C4-2B (cell line): Measurements from ENCODE around the gene ATRNL1.

Experiments used
- H3K27ac ChIP-seq: fragments of 450-650 bp; 2 replicates; pipeline ENCODE4 v1.5.1; 2017
- ZFX ChIP-seq: fragments of 450-650 bp; IDR thresholded peaks from 2 replicates; pipeline ENCODE4 v1.6.1; 2017
- TF ChIP-seq, protein P1 (sequence below): fragments of 450-650 bp; conservative IDR thresholded peaks from 2 replicates; pipeline ENCODE4 v1.5.1; 2017; ENCODE audit warnings: mild to moderate bottlenecking

The ATRNL1 gene

DNA sequence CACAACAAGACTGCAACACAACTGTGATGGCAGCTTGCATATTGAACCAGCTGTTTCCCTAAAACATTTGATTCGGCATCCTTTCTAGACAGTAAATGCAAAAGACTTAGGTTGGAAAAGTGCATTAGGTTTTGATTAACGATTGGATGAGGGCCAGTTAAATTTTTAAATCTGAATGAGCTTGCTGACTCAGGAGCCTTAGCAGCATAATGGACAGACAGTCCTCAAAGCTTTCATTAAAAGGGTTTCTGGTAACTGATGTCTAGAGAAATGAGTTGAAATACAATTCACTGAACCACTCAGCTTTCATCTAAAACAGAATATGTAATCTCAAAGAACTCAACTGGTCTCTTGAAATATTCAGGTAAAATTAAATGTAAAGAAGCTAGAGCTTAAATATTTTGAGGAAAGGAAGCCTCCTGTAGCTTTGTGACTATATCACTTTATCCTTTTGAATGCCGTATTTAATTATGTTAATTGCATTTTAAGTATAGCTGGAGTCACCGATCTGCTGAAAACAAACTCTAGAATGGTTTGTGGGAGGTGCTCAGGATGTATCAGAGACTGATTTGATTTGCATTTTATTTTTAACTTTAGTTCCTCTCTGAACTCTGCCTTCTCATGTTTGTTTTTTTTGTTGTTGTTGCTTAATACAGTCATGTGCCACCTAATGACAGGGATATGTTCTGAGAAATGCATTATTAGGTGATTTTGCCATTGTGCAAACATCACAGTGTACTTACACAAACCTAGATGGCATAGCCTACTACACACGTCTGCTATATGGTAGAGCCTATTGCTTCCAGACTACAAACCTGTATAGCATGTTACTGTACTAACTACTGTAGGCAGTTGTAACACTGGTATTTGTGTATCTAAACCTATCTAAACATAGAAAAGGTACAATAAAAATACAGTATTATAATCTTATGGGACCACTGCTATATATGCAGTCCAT lies 29.2 kb upstream of the ATRNL1 start:
- TF ChIP-seq, protein P1, sequence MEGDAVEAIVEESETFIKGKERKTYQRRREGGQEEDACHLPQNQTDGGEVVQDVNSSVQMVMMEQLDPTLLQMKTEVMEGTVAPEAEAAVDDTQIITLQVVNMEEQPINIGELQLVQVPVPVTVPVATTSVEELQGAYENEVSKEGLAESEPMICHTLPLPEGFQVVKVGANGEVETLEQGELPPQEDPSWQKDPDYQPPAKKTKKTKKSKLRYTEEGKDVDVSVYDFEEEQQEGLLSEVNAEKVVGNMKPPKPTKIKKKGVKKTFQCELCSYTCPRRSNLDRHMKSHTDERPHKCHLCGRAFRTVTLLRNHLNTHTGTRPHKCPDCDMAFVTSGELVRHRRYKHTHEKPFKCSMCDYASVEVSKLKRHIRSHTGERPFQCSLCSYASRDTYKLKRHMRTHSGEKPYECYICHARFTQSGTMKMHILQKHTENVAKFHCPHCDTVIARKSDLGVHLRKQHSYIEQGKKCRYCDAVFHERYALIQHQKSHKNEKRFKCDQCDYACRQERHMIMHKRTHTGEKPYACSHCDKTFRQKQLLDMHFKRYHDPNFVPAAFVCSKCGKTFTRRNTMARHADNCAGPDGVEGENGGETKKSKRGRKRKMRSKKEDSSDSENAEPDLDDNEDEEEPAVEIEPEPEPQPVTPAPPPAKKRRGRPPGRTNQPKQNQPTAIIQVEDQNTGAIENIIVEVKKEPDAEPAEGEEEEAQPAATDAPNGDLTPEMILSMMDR = no peak
- TF ChIP-seq ZFX = no peak
- no peak overlapping the region for H3K27ac ChIP-seq

DNA sequence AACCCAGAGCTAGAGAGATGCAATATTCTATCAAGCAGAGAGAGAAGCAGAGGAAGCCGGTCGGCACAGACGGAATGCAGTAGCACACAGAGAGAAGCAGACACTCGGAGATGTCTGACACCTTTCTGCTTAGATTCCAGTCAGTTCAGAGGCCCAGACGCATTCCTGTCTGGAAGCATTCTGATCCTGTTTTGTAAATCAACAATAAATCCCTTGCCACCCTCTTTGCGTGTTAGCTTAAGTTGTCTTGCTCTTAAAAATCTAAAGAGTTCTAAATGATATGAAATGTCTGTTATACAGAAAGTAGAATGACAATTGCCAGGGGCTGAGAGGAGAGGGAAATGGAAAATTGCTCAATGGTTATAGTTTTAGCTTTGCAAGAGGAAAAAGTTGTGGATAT lies 27.4 kb upstream of the ATRNL1 start:
- TF ChIP-seq, protein P1 = no peak
- no peak for TF ChIP-seq ZFX
- H3K27ac ChIP-seq = no peak overlapping the region

DNA sequence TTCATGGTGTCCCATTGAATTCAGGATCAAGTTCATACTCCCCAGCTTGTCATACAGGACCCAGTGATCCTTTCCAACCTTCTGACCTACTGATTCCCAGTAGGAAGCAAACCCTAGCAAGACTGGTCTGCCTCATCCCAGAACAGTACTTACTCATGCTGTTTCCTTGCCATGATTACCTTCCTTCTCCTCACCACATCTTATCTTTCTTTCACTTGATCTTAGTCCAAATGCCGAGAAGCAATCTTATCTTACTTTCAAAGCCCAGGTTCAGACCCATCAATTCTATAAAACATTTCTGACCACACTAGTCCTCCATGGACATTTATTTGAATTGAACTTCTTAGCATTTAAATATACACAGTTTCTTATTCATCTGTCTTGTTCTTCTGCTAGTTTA lies 26.6 kb upstream of the ATRNL1 start:
- H3K27ac ChIP-seq = no peak overlapping the region
- TF ChIP-seq, protein P1 = no peak
- TF ChIP-seq ZFX = no peak

DNA sequence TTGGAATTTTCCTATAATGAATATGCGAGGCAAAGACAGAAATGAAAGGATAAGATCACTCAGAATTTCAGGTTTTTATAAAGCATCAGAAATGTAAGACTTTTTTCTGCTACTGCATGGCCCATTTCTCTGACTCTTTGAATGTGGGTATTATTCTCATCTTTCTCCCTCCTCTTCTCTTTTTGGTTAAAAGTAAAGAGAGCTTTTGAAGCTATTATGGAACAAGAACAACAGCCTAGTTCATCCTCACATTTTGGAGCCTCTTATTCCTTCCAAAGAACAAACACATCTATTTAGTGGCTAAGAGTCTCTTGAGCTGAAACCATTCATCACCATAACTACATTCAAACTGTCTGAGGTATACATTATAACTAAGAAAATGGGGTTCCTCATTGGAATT lies 19.4 kb upstream of the ATRNL1 start:
- TF ChIP-seq, protein P1 = no peak
- no peak for TF ChIP-seq ZFX

DNA sequence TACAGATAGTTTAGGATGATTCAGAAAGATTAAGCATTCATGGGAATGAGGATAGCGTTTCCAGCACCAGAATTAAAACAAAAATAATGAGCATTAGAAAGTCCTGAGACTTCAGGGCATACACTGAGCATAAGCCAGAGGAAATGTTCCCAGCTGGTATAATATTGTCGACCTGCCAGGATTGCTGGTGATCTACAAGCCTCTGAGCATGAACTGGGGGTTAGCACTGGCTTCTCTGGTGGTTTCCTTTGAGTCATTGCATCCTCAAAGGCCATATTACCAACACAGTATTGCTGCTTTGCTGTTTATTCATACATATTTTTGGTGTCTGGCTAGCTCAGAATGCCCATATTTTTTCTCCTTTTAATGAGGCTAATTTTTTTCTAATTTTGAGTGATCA lies 10.7 kb upstream of the ATRNL1 start:
- H3K27ac ChIP-seq = no peak overlapping the region
- TF ChIP-seq ZFX = no peak
- TF ChIP-seq, protein P1 = no peak

More for the DNA sequence above, 19.4 kb upstream of the ATRNL1 start:
- H3K27ac ChIP-seq = no peak overlapping the region

DNA sequence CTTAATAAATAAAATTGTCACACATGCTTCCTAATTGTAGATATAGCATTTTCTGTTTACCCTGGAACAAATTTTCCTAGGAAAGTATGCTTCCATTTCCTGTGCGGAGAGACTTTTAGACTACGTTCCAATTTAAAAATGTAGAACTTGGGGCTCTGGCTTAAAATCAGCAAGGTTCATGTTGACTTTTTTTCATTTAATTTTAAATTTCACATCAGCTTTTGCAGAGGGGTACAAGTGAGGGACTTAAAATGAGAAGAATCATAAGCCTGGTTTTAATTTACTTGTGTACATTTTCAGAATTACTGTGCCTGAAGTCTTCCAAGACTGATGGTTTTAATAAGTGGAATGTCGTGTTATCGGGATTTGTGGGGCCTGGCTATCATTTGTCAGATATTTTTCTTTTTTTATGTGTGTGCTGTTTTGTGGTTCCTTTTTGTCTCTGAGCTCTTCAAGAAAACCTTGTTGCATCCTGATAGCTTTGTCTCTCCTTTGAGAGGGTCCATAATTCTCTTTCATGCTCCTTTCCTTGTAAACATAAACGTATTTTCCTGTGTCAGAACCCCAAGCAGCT lies 8.8 kb upstream of the ATRNL1 start:
- no peak for TF ChIP-seq ZFX
- TF ChIP-seq, protein P1 = no peak
- no peak overlapping the region for H3K27ac ChIP-seq

DNA sequence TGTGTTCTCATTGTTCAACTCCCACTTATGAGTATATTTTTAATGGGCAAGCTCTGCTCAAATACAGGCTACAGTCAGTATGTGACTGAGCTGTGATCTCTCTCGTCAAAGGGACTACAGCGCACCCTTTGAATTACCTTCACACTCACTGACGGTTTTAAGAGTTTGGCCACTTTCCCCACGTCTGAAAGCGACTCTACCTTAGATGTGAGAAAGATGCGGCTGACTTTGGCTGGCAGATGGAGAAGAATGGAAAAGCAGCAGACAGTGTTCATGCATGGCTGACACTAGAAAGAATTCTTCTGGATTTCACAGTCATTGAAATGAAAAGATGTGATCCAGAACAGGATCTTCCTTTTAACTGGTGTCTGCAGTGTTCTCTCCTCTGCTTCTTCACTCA lies 2.0 kb upstream of the ATRNL1 start:
- H3K27ac ChIP-seq = no peak overlapping the region
- TF ChIP-seq ZFX = no peak
- TF ChIP-seq, protein P1 = no peak
